H7 (cell line): ENCODE measurements around the gene KCNAB1. TPM values are rescaled to one million over a fixed set of nuclear protein-coding genes. Genes with fewer than 3 reads are reported as not detected.

Source experiments
- DNase-seq: peaks from one replicate; pipeline ENCODE4 v3.0.0; 2012
- H3K27me3 ChIP-seq: 2 replicates; pipeline ENCODE4 v1.6.0; 2011; ENCODE audit warnings: mild to moderate bottlenecking, low read length; ENCODE audit not compliant: control insufficient read depth, insufficient read depth
- H3K36me3 ChIP-seq: replicated peaks from 2 replicates; pipeline ENCODE4 v1.5.1; 2011; ENCODE audit warnings: low read length; ENCODE audit not compliant: control insufficient read depth, insufficient read depth
- H3K4me3 ChIP-seq: 2 replicates; pipeline ENCODE4 v1.5.1; 2011; ENCODE audit warnings: low read depth, mild to moderate bottlenecking, control low read depth, low read length, moderate library complexity; ENCODE audit not compliant: insufficient read depth
- total RNA-seq: library from RNA; depleted of rRNA; stranded (reverse); fragments of >200 nt; shearing (Covaris generic); gene quantifications from 2 replicates; pipeline ENCODE4 v1.2.3, GENCODE V29; 2014

The KCNAB1 gene
- total RNA-seq, 1 experiment from 2014 or later = 0.42 TPM

GRCh38 chr3:156516961-156517360 is 396.6 kb downstream of the KCNAB1 start:
- no peaks in the 10 kb centered on the region for H3K27me3 ChIP-seq
- no peaks in the 10 kb centered on the region for H3K36me3 ChIP-seq
- no peak overlapping the region for H3K4me3 ChIP-seq
- no peak for DNase-seq

GRCh38 chr3:156518726-156519125 is 398.3 kb downstream of the KCNAB1 start:
- H3K27me3 ChIP-seq = no peaks in the 10 kb centered on the region
- DNase-seq = no peak
- no peaks in the 10 kb centered on the region for H3K36me3 ChIP-seq
- H3K4me3 ChIP-seq = no peak overlapping the region

DNA sequence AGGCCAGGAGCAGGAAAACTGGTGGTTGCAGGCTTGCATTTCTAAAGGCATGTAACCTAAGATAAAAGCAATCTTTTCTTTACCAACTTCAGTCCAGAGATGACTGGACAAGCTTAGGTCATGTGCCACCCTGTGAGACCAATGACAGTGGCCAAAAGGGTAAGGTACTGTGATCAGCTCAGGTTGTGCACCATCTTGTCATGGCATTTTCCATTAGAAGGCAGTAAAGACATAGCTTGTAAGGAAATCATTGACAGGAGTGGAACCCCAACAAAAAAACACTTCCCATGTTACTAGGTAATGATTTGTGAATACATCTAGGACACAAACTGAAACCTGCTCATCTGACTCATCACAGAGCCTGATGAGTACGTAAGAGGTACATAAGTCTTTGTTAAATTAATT is 399.4 kb downstream of the KCNAB1 start:
- no peaks in the 10 kb centered on the region for H3K27me3 ChIP-seq
- no peaks in the 10 kb centered on the region for H3K36me3 ChIP-seq
- no peak for DNase-seq
- no peak overlapping the region for H3K4me3 ChIP-seq

- DNase-seq = no peak
- H3K4me3 ChIP-seq = no peak overlapping the region
- H3K36me3 ChIP-seq = no peaks in the 10 kb centered on the region
- no peaks in the 10 kb centered on the region for H3K27me3 ChIP-seq
Observed at GRCh38 chr3:156522673-156523072, 402.3 kb downstream of the KCNAB1 start.

DNA sequence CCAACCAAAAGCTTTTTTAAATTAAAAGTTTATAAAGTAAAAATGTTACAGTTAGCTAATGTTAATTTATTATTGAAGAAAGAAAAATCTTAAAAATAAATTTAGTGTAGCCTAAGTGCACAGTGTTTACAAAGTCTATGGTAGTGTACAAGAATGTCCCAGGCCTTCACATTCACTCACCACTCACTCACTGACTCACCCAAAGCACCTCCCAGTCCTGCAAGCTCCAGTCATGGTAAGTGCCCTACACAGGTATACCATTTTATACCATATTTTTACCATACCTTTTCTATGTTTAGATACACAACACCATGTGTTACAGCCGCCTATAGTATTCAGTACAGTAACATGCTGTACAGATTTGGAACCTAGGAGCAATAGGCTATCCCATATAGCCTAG is 405.4 kb downstream of the KCNAB1 start:
- no peaks in the 10 kb centered on the region for H3K36me3 ChIP-seq

DNA sequence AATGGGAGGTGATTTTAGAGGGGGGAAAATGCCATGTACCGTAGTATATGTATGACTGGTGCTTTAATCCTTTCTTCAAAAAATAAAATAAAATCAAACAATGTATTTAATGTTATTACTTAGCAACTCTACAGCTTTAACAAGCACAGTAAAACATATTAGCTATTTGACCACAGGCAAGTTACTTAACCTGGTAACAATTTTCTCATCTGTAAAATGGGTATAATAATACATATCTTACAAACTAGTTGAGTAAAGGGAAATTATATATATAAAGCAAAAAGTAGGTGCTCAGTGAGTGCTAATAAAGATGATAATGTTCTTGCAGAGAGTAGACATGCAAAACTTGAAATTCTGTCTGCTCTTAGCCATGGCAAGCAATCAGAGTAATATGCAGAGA is 406.7 kb downstream of the KCNAB1 start:
- no peak for DNase-seq
- H3K27me3 ChIP-seq = no peaks in the 10 kb centered on the region
- no peaks in the 10 kb centered on the region for H3K36me3 ChIP-seq
- H3K4me3 ChIP-seq = no peak overlapping the region

More for the DNA sequence above, 405.4 kb downstream of the KCNAB1 start:
- DNase-seq = no peak
- no peak overlapping the region for H3K4me3 ChIP-seq
- H3K27me3 ChIP-seq = no peaks in the 10 kb centered on the region

GRCh38 chr3:156530980-156531379 is 410.6 kb downstream of the KCNAB1 start:
- no peaks in the 10 kb centered on the region for H3K27me3 ChIP-seq
- no peaks in the 10 kb centered on the region for H3K36me3 ChIP-seq
- DNase-seq = no peak
- H3K4me3 ChIP-seq = no peak overlapping the region

GRCh38 chr3:156532730-156533129 is 412.4 kb downstream of the KCNAB1 start:
- Histone ChIP-seq H3K4me3 (no peak overlapping the region), H3K27me3 (no peaks in the 10 kb centered on the region), H3K36me3 (no peaks in the 10 kb centered on the region; the same call in none of the 2 replicates)
- DNase-seq = no peak

DNA sequence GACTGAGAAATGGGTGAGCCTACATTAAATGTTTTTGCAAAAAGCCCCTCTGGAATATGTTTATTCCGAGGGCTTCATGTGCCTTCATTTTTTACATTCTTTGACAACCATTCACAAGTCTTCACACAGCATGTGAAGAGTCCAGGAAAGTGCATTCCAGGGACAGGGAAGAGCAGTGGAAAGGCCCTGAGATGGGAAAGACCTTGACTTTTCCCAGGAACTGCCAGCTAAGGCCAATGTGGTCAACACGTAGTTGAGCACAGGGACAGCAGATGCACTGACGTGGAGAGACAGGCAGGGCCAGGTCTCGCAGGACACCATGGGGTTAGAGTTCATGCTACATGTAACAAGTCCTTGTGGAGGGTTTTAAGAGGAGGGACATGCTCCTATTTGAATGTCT is 412.8 kb downstream of the KCNAB1 start:
- DNase-seq = no peak
- no peaks in the 10 kb centered on the region for H3K27me3 ChIP-seq
- H3K4me3 ChIP-seq = no peak overlapping the region
- H3K36me3 ChIP-seq = no peaks in the 10 kb centered on the region; the same call in none of the 2 replicates

DNA sequence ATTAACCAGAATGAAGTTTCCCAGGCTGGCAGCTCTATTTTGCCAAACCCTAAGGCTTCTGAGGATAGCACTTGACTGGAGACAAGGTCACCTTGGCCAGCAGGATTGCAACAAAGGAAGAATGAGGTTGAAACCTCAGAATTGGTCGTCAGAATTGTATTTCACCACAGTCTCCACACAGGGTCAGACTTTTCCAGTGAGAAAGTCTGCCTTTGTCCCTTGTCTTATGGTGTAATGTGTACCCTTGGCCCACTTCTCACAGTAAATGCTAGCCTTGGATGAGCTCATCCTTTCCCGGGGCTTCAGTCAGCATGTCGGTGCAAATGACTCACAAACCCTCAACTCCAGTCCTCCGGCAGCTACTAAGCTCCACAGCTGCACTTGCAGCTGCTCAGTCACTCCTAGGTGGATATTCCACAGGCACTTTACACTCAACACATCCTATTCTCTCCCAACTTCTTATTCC is 414.8 kb downstream of the KCNAB1 start:
- H3K36me3 ChIP-seq = peaks cover 3% of the 10 kb centered on the region
- DNase-seq = no peak
- H3K4me3 ChIP-seq = no peak overlapping the region
- no peaks in the 10 kb centered on the region for H3K27me3 ChIP-seq

DNA sequence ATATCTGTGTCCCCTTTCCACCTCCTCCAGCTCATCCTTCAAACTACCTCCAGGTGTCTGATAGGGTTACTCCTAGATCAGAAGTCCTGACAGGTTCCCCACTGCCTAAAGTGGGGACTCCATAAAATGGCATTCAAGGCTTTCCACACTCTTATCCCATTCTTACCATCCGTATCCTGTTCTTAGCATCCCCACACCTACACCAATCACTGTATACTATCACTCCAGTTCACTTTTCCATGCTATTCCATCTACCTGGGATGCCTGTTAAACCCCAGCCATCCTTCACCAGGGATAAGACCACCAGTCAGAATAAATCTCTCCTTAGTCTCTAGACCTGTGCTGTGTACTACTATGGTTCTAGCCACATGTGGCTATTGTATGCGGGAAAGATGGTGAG is 415.4 kb downstream of the KCNAB1 start:
- no peak for DNase-seq
- no peaks in the 10 kb centered on the region for H3K27me3 ChIP-seq
- no peak overlapping the region for H3K4me3 ChIP-seq
- H3K36me3 ChIP-seq = peaks cover 3% of the 10 kb centered on the region

DNA sequence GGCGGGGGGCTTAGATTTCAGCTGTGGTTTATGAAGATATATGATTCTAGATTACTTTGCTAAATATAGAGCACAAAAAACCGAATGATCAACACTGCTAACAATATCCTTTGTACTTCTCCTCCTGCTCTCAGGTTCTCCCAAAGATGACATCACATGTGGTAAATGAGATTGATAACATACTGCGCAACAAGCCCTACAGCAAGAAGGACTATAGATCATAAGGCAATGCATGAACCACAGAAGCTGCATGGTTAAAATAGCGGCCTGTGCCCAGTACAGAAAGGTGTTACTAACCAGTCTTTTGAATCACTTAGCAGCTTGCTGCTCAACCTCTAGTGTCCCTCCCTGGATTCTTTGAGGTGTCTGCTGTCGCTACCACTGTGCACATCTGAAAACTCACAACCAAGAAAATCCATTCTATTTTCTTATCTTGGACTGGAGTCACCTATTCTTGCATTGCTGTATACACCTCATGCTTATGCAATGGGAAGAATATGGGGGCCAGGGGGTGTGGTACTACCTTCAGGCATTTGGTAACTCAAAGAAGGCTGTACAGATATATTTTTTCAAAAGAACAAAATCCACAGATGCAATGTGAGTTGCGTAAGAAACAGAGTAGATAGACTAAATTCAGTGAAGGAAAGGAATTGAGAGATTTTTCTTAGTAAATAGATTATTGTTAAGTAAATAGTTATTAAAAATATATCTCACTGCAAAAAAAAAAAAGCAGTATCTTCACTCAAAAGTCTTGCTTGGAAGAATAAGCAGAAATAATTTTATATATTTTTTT is 416.3 kb downstream of the KCNAB1 start:
- DNase-seq = no peak
- H3K4me3 ChIP-seq = no peak overlapping the region
- no peaks in the 10 kb centered on the region for H3K27me3 ChIP-seq
- peaks cover 3% of the 10 kb centered on the region for H3K36me3 ChIP-seq

- no peak for DNase-seq
- H3K27me3 ChIP-seq = no peaks in the 10 kb centered on the region
- peaks cover 7% of the 10 kb centered on the region for H3K36me3 ChIP-seq
- no peak overlapping the region for H3K4me3 ChIP-seq
Observed at GRCh38 chr3:156539051-156539450, 418.7 kb downstream of the KCNAB1 start.

- DNase-seq = no peak
- Histone ChIP-seq H3K27me3 (no peaks in the 10 kb centered on the region), H3K4me3 (no peak overlapping the region), H3K36me3 (peaks cover 13% of the 10 kb centered on the region)
Observed at GRCh38 chr3:156539802-156540201, 419.4 kb downstream of the KCNAB1 start.

DNA sequence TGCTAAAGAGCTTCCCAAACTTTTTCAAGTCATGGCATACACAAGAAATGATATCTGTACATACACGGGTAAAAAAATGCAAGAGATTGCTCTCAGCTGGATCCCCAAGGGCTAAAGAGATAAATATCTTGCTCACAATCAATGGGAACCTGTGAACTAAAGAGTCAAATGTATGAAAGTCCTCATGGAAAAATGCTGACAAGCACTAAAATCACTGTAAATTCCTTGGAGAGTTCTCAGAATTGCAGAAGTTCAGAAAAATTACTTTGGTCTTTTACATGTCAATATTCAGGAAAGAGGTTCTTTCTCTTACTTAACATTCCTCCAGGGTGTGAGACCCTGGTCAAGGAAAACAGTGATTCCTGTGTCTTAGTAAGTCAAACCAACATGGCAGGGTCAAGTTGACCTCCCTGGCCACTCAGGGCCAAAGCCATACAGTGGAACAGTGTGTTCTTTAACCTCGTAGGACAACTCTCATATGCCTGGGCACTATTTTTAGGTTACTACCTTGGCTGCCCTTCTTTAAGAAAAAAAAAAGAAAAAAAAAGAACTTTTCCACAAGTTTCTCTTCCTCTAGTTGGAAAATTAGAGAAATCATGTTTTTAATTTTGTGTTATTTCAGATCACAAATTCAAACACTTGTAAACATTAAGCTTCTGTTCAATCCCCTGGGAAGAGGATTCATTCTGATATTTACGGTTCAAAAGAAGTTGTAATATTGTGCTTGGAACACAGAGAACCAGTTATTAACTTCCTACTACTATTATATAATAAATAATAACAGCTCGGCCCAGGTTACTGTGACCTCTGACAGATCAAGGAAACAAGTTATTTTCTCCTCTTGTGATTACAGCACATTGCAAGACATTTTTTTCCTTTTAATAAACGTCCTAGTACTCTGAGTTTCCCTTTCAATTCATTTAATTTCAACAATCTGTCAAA is 422.0 kb downstream of the KCNAB1 start:
- DNase-seq = no peak
- Histone ChIP-seq H3K4me3 (no peak overlapping the region), H3K27me3 (no peaks in the 10 kb centered on the region), H3K36me3 (peaks cover 18% of the 10 kb centered on the region)
